ENCODE results near the gene CALCB. TPM values are rescaled to one million over a fixed set of nuclear protein-coding genes. Genes with fewer than 3 reads are reported as not detected.

Gene CALCB
- total and polyA plus RNA-seq, 2 of the 4 experiments (the other 2 are of a cell fraction) = not detected

GRCh38 chr11:15104166-15104565 lies 30.8 kb downstream of the CALCB start:
- no peaks in the 10 kb centered on the region for H3K9me3 ChIP-seq (ENCODE audit: control insufficient read depth, insufficient read depth, low read length)
- no peak overlapping the region for H3K27ac ChIP-seq (ENCODE audit: insufficient read depth, low read length)
- H3K4me1 ChIP-seq (ENCODE audit: control insufficient read depth, insufficient read depth, low read length) = peaks cover 29% of the 10 kb centered on the region
- no peak overlapping the region for H4K8ac ChIP-seq (ENCODE audit: low read depth in 2 of 2, low read length in 2 of 2)
- DNase-seq (peak; percentile 40), ATAC-seq (ENCODE audit: low read depth) (no peak)
- intact Hi-C loops (cut with micrococcal nuclease) = no loop called here
- no peak overlapping the region for H2AK5ac ChIP-seq (ENCODE audit: low read depth, low read length)
- no peaks in the 10 kb centered on the region for H4K20me1 ChIP-seq (ENCODE audit: insufficient read depth, low read length)
- H3K14ac ChIP-seq (replicated peaks; ENCODE audit: low read depth, low read length) = no peak overlapping the region
- H2BK20ac ChIP-seq (ENCODE audit: low read depth, low read length) = 0 out of 2 replicates have a peak overlapping the region, but pooled peaks have one; percentile 41
- dilution Hi-C loops (cut with HindIII; ENCODE audit: low sequenced_read_pairs, unreplicated experiment) = no loop called here
- peak overlapping the region; percentile 74 for H2BK120ac ChIP-seq (ENCODE audit: low read depth, low read length)
- no peak overlapping the region for H3K4ac ChIP-seq (ENCODE audit: low read depth, low read length)
- H3K4me2 ChIP-seq (ENCODE audit: low read depth, low read length) = no peak overlapping the region
- no peak overlapping the region for H4K5ac ChIP-seq (ENCODE audit: low read depth, low read length)
- H3K23ac ChIP-seq (ENCODE audit: low read depth, low read length) = no peak overlapping the region
- POLR2A ChIA-PET (ENCODE audit: unreplicated experiment) = no interaction called here
- no TSS peak for BruUV-seq (replicated peaks)
- H3K79me1 ChIP-seq (ENCODE audit: low read depth in 1 of 2, low read length in 2 of 2) = no peaks in the 10 kb centered on the region
- H3K27me3 ChIP-seq (ENCODE audit: control insufficient read depth, insufficient read depth, low read length) = no peaks in the 10 kb centered on the region
- CTCF ChIA-PET = interaction anchor here (1.8 to 2.2 kb wide), 2 partner anchors 55 to 94 kb away, joined by 5 to 16 read pairs; no protein-coding TSS in a partner anchor
- no peaks in the 10 kb centered on the region for H3K36me3 ChIP-seq (ENCODE audit: control insufficient read depth, insufficient read depth, low read length)
- no peak overlapping the region for H2BK5ac ChIP-seq (ENCODE audit: low read depth, low read length, poor library complexity, severe bottlenecking)
- WGBS, 2 experiments (ENCODE audit: extremely low coverage in 2 of 2, insufficient read length in 1 of 2) = no CpG with 5 or more reads among the region's 2 CpGs
- no peak overlapping the region for H2AK9ac ChIP-seq (replicated peaks; ENCODE audit: low read depth, low read length, poor library complexity)
- in situ Hi-C loops (cut with MboI; ENCODE audit: low sequenced_read_pairs) = no loop called here
- no peak overlapping the region for H3K18ac ChIP-seq (ENCODE audit: low read depth, low read length)
- TF ChIP-seq MAZ (IDR thresholded peaks at IDR 0.05; ENCODE audit: borderline replicate concordance, low read depth, low read length) = no peak
- TF ChIP-seq RAD21 (IDR thresholded peaks at IDR 0.05; ENCODE audit: low read length) = no peak
- no peak for TF ChIP-seq MAFK (IDR thresholded peaks at IDR 0.05; ENCODE audit: low read depth, low read length)
- TF ChIP-seq NFE2L2 (IDR thresholded peaks at IDR 0.05; ENCODE audit: low read depth, low read length) = no peak
- H4K91ac ChIP-seq (ENCODE audit: insufficient read depth, low read depth, low read length) = no peak overlapping the region
- no peak overlapping the region for H2AFZ ChIP-seq (replicated peaks; ENCODE audit: low read length, poor library complexity)
- H3K56ac ChIP-seq (ENCODE audit: extremely low read depth, insufficient read depth, low read length) = no peak overlapping the region
- H3K4me3 ChIP-seq (ENCODE audit: insufficient read depth, low read depth, low read length) = no peak overlapping the region
- H3K9ac ChIP-seq (ENCODE audit: low read depth, low read length) = no peak overlapping the region
- H3K9me1 ChIP-seq (ENCODE audit: insufficient read depth, low read length) = peaks cover 14% of the 10 kb centered on the region
- H2BK15ac ChIP-seq (ENCODE audit: low read depth, low read length) = no peak overlapping the region
